Endothelial cell of umbilical vein (primary cell): ENCODE measurements around the gene ZNF821. TPM values are rescaled to one million over a fixed set of nuclear protein-coding genes. Genes with fewer than 3 reads are reported as not detected.

ENCODE experiments used
- BruUV-seq: library from RNA; stranded (reverse); fragments of 400-500 nt; replicated peaks from 2 replicates; lab custom pipeline; 2021; lab: Mats Ljungman, UMichigan
- CTCF ChIA-PET: fragments of 300-600, 350-600 bp; sonication (Branson Sonifier 250); formaldehyde crosslinking; loops from one replicate; lab custom pipeline; 2021; ENCODE audit warnings: antibody characterized with exemption, inconsistent platforms; lab: Charles Lee
- POLR2A ChIA-PET: fragments of 300-600, 350-600 bp; sonication (Branson Sonifier 250); formaldehyde crosslinking; loops from one replicate; lab custom pipeline; 2021; ENCODE audit warnings: antibody characterized with exemption, inconsistent platforms; lab: Charles Lee
- DNase-seq: peaks from one replicate; pipeline ENCODE4 v3.0.0-alpha.2; 2011; ENCODE audit warnings: low read depth, low spot score
- FAIRE-seq: peaks from 2 replicates; lab custom pipeline; 2011; peaks lifted over from hg19 to GRCh38; lab: Jason Lieb, UNC
- H2AFZ ChIP-seq: 2 replicates; pipeline ENCODE4 v1.6.0; 2012; ENCODE audit warnings: low read depth, low read length, control low read depth, inconsistent platforms
- H3K27ac ChIP-seq: 2 replicates; pipeline ENCODE4 v1.5.1; 2011; ENCODE audit warnings: low read depth, mild to moderate bottlenecking, control low read depth, low read length, moderate library complexity; ENCODE audit not compliant: insufficient read depth
- H3K27me3 ChIP-seq, 2 experiments: 2 replicates each; pipeline versions ENCODE4 v1.6.0 to v1.6.1; 2011; ENCODE audit warnings: low read length in 2 of 2, mixed read lengths in 1 of 2; ENCODE audit not compliant: control insufficient read depth in 2 of 2, insufficient read depth in 2 of 2
- H3K36me3 ChIP-seq, 2 experiments: 2 replicates in 1 of 2; 3 replicates in 1 of 2; pipeline ENCODE4 v1.5.1; 2011; ENCODE audit warnings: low read length in 2 of 2, mild to moderate bottlenecking in 1 of 2, moderate library complexity in 1 of 2; ENCODE audit not compliant: control insufficient read depth in 2 of 2, insufficient read depth in 2 of 2; ENCODE audit errors: extremely low read depth in 1 of 2
- H3K4me1 ChIP-seq: 3 replicates; pipeline ENCODE4 v1.5.1; 2011; ENCODE audit warnings: mild to moderate bottlenecking, low read length; ENCODE audit not compliant: control insufficient read depth, insufficient read depth; ENCODE audit errors: extremely low read depth
- H3K4me2 ChIP-seq: 2 replicates; pipeline ENCODE4 v1.6.1; 2011; ENCODE audit warnings: low read length, control low read depth, mixed read lengths; ENCODE audit not compliant: insufficient read depth
- H3K4me3 ChIP-seq, 3 experiments: fragments of 200-600 bp in 1 of 3; sonication (generic), shearing (Covaris generic) in 1 of 3; replicated peaks in 1 of 3; 2 replicates each; pipeline ENCODE4 v1.5.1; 2011 to 2016; ENCODE audit warnings: control low read depth in 3 of 3, low read length in 3 of 3, mild to moderate bottlenecking in 2 of 3, inconsistent platforms in 1 of 3, low read depth in 1 of 3, moderate library complexity in 1 of 3; ENCODE audit not compliant: insufficient read depth in 1 of 3
- H3K79me2 ChIP-seq: 2 replicates; pipeline ENCODE4 v1.6.0; 2012; ENCODE audit warnings: low read length, inconsistent platforms; ENCODE audit not compliant: control insufficient read depth, insufficient read depth
- H3K9ac ChIP-seq: replicated peaks from 2 replicates; pipeline ENCODE3; 2011; ENCODE audit warnings: low read length, control low read depth; ENCODE audit not compliant: insufficient read depth; ENCODE audit errors: extremely low read depth
- H3K9me1 ChIP-seq: replicated peaks from 3 replicates; pipeline ENCODE4 v1.6.0; 2011; ENCODE audit warnings: mild to moderate bottlenecking, low read length; ENCODE audit not compliant: control insufficient read depth, insufficient read depth; ENCODE audit errors: extremely low read depth
- H3K9me3 ChIP-seq: replicated peaks from 2 replicates; pipeline ENCODE4 v1.5.1; 2012; ENCODE audit warnings: low read length, inconsistent platforms; ENCODE audit not compliant: control insufficient read depth, insufficient read depth
- H4K20me1 ChIP-seq: replicated peaks from 2 replicates; pipeline ENCODE3; 2011; ENCODE audit warnings: mild to moderate bottlenecking, low read length; ENCODE audit not compliant: control insufficient read depth, insufficient read depth; ENCODE audit errors: extremely low read depth
- EZH2 ChIP-seq: IDR thresholded peaks from 2 replicates; pipeline ENCODE4 v1.6.1; 2012; ENCODE audit warnings: borderline replicate concordance, low read depth, mild to moderate bottlenecking, moderate library complexity, low read length, inconsistent platforms; ENCODE audit not compliant: severe bottlenecking
- FOS ChIP-seq: IDR thresholded peaks from 2 replicates; pipeline ENCODE4 v1.6.1; 2011; ENCODE audit warnings: mild to moderate bottlenecking, low read length, moderate library complexity, borderline replicate concordance; ENCODE audit not compliant: insufficient read depth
- GATA2 ChIP-seq: IDR thresholded peaks from 2 replicates; pipeline ENCODE4 v1.7.0; 2011; ENCODE audit warnings: low read depth, mild to moderate bottlenecking, moderate library complexity, mixed read lengths, low read length; ENCODE audit not compliant: insufficient read length, insufficient read depth
- JUN ChIP-seq: IDR thresholded peaks from 2 replicates; pipeline ENCODE4 v1.6.1; 2011; ENCODE audit warnings: borderline replicate concordance, low read depth; ENCODE audit not compliant: insufficient read length, insufficient read depth
- MAX ChIP-seq: IDR thresholded peaks from 2 replicates; pipeline ENCODE4 v1.6.1; 2011; ENCODE audit not compliant: insufficient read depth, insufficient read length
- MYC ChIP-seq: IDR thresholded peaks from one replicate; pipeline ENCODE4 v1.6.1; 2011; ENCODE audit warnings: mild to moderate bottlenecking, low read depth, low read length
- POLR2A ChIP-seq: IDR thresholded peaks from 2 replicates; pipeline ENCODE4 v1.6.1; 2012; ENCODE audit warnings: low read depth, mild to moderate bottlenecking, control low read depth, low read length
- POLR2AphosphoS5 ChIP-seq: IDR thresholded peaks from 2 replicates; pipeline ENCODE4 v1.6.1; 2012; ENCODE audit warnings: low read depth, mild to moderate bottlenecking, control low read depth, low read length, moderate library complexity; ENCODE audit not compliant: insufficient read depth
- dilution Hi-C: fragments of 300-500 bp; cut with MboI; formaldehyde crosslinking; loops from one replicate; pipeline ENCODE4 v1.15.0; 2019; ENCODE audit warnings: low sequenced_read_pairs; ENCODE audit not compliant: extremely low pct_ligation_motif_present
- intact Hi-C: fragments of 100-400 bp; cut with micrococcal nuclease; formaldehyde crosslinking; loops from one replicate; pipeline ENCODE4 v1.10.0; 2022
- polyA plus RNA-seq, 4 experiments: library from polyadenylated mRNA; depleted of rRNA in 3 of 4; stranded (reverse) in 3 of 4; unstranded in 1 of 4; fragments of >200 nt; gene quantifications; 2 replicates each; pipeline versions ENCODE4 v1.2.1 to v1.2.3, GENCODE V29; 2011 to 2012; ENCODE audit warnings: missing spikeins in 1 of 4
- total RNA-seq: library from RNA; stranded (reverse); gene quantifications from 2 replicates; pipeline ENCODE4 v1.2.3, GENCODE V29; 2021
- TF ChIP-seq, protein P1 (sequence below), 2 donors: IDR thresholded peaks; 1 replicate in 1 of 2; 2 replicates in 1 of 2; pipeline ENCODE4 v1.5.1; 2011; ENCODE audit warnings: low read length in 2 of 2, mild to moderate bottlenecking in 2 of 2, moderate library complexity in 2 of 2, control low read depth in 1 of 2, inconsistent platforms in 1 of 2, low read depth in 1 of 2; ENCODE audit not compliant: insufficient read depth in 1 of 2; ENCODE audit errors: extremely low read depth in 1 of 2

ZNF821 gene
- total and polyA plus RNA-seq, 2 donors (not counting 3 experiments of a cell fraction or from before 2014, with no cell fraction given) = 7.3 to 8.1 TPM

GRCh38 chr16:71904239-71904638 lies 20.3 kb upstream of the ZNF821 start:
- DNase-seq = no peak
- no peaks in the 10 kb centered on the region for H3K9me1 ChIP-seq
- H3K36me3 ChIP-seq = peaks cover 0 to 4% of the 10 kb centered on the region in 2 experiments
- FAIRE-seq = no peak
- POLR2A ChIA-PET = no interaction called here
- TF ChIP-seq GATA2 (no peak), EZH2 (no peak)
- H3K4me3 ChIP-seq = no peak overlapping the region
- H3K27ac ChIP-seq = no peak overlapping the region
- peaks cover 2% of the 10 kb centered on the region for H3K4me1 ChIP-seq
- H3K9me3 ChIP-seq = no peaks in the 10 kb centered on the region
- dilution Hi-C loops (no loop called here), intact Hi-C loops (no loop called here)
- CTCF ChIA-PET = interaction anchor here (1.3 kb wide), 1 partner anchor 57 kb away, joined by 5 read pairs; no protein-coding TSS in a partner anchor
- H3K79me2 ChIP-seq = peaks cover 100% of the 10 kb centered on the region
- no peak overlapping the region for H2AFZ ChIP-seq
- H3K9ac ChIP-seq = no peak overlapping the region
- H3K4me2 ChIP-seq = no peak overlapping the region
- no TSS peak for BruUV-seq
- H3K27me3 ChIP-seq = no peaks in the 10 kb centered on the region
- peaks cover 37% of the 10 kb centered on the region for H4K20me1 ChIP-seq

DNA sequence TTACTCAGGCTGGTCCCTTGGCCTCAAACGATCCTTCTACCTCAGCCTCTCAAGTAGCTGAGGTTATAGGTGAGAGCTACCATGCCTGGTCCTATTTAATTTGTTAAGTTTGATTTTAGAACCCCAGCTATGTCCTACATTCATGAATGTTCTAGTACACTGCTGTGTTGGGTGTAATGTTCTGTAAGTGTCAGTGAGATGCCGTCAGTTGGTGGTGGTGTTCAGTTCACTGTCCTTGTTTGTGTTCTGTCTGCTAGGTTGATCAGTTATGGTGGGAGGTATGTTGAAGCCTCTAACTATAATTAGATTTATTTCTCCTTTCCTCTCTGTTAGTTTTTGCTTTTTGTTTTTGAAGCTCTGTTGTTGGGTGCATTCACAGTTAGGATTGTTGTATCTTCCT lies 19.6 kb upstream of the ZNF821 start:
- DNase-seq (no peak), FAIRE-seq (no peak)
- Histone ChIP-seq H3K9ac (no peak overlapping the region), H2AFZ (no peak overlapping the region), H4K20me1 (peaks cover 37% of the 10 kb centered on the region), H3K4me1 (peaks cover 2% of the 10 kb centered on the region), H3K4me3 (no peak overlapping the region), H3K4me2 (no peak overlapping the region), H3K79me2 (peaks cover 100% of the 10 kb centered on the region), H3K9me1 (no peaks in the 10 kb centered on the region), H3K27ac (no peak overlapping the region), H3K36me3 (peaks cover 0 to 3% of the 10 kb centered on the region in 2 experiments), H3K27me3 (no peaks in the 10 kb centered on the region), H3K9me3 (no peaks in the 10 kb centered on the region)
- BruUV-seq = no TSS peak
- intact Hi-C loops = no loop called here
- dilution Hi-C loops = no loop called here
- CTCF ChIA-PET = interaction anchor here (0.8 to 2.6 kb wide), 4 partner anchors 9 to 292 kb away, joined by 3 to 10 read pairs (median 4); partner anchors contain the start of genes IST1 and ZNF821
- TF ChIP-seq MYC (no peak), JUN (no peak), EZH2 (no peak), FOS (no peak), GATA2 (no peak), POLR2AphosphoS5 (no peak), MAX (no peak), POLR2A (no peak)
- TF ChIP-seq, protein P1, sequence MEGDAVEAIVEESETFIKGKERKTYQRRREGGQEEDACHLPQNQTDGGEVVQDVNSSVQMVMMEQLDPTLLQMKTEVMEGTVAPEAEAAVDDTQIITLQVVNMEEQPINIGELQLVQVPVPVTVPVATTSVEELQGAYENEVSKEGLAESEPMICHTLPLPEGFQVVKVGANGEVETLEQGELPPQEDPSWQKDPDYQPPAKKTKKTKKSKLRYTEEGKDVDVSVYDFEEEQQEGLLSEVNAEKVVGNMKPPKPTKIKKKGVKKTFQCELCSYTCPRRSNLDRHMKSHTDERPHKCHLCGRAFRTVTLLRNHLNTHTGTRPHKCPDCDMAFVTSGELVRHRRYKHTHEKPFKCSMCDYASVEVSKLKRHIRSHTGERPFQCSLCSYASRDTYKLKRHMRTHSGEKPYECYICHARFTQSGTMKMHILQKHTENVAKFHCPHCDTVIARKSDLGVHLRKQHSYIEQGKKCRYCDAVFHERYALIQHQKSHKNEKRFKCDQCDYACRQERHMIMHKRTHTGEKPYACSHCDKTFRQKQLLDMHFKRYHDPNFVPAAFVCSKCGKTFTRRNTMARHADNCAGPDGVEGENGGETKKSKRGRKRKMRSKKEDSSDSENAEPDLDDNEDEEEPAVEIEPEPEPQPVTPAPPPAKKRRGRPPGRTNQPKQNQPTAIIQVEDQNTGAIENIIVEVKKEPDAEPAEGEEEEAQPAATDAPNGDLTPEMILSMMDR (IDR thresholded peaks at IDR 0.05; ENCODE audit: extremely low read depth in 1 of 2, insufficient read depth in 1 of 2, low read depth in 1 of 2, low read length in 2 of 2) = no peak
- POLR2A ChIA-PET = no interaction called here
